Gastrocnemius medialis (tissue), 4 donors: ENCODE measurements around the gene PDK1.

Experiments used
- CTCF ChIP-seq, 5 experiments: fragments of 450-650 bp in 3 of 5; fragments of 200-600 bp in 2 of 5; sonication (generic) in 2 of 5; IDR thresholded peaks in 4 of 5; conservative IDR thresholded peaks in 1 of 5; 1 replicate in 4 of 5; 2 replicates in 1 of 5; pipeline ENCODE4 v1.5.1; 2016 to 2019; ENCODE audit warnings: antibody characterized with exemption in 5 of 5, mild to moderate bottlenecking in 3 of 5, moderate library complexity in 3 of 5
- POLR2A ChIP-seq, 2 donors: fragments of 450-650 bp; IDR thresholded peaks; one replicate each; pipeline ENCODE4 v1.6.1; 2017; ENCODE audit warnings: antibody characterized with exemption in 2 of 2, mild to moderate bottlenecking in 2 of 2, moderate library complexity in 2 of 2

- TF ChIP-seq CTCF (IDR thresholded peaks at IDR 0.05 in 4 of 5, conservative IDR thresholded peaks at IDR 0.05 in 1 of 5) (no peak), POLR2A (IDR thresholded peaks at IDR 0.05) (no peak)
Measured at GRCh38 chr2:172539767-172540166, 16.1 kb upstream of the PDK1 start.
